CD14-positive monocyte (primary cell): ENCODE results near the gene TGFA. TPM values are rescaled to one million over a fixed set of nuclear protein-coding genes. Genes with fewer than 3 reads are reported as not detected.
A peak's percentile ranks its signal among the peaks of the same experiment; 100 is the strongest.

Source experiments
- DNase-seq, 3 donors: peaks; one replicate each; pipeline ENCODE4 v3.0.0-alpha.2; 2011 to 2022
- H2AFZ ChIP-seq: 2 replicates; pipeline ENCODE4 v1.6.0; 2012; ENCODE audit warnings: mild to moderate bottlenecking, low read depth, low read length, inconsistent platforms; ENCODE audit not compliant: insufficient read depth, poor library complexity, severe bottlenecking
- H3K27ac ChIP-seq, 2 donors: 1 replicate in 1 of 2; 2 replicates in 1 of 2; pipeline ENCODE4 v1.5.1; 2012 to 2013; ENCODE audit warnings: low read length in 2 of 2, control low read depth in 1 of 2, inconsistent platforms in 1 of 2, low read depth in 1 of 2, mild to moderate bottlenecking in 1 of 2
- H3K27me3 ChIP-seq, 2 donors: one replicate each; pipeline versions ENCODE4 v1.6.0 to v1.6.1; 2011 to 2013; ENCODE audit warnings: low read length in 2 of 2; ENCODE audit not compliant: control insufficient read depth in 2 of 2, insufficient read depth in 2 of 2
- H3K36me3 ChIP-seq, 2 donors: replicated peaks in 1 of 2; 1 replicate in 1 of 2; 2 replicates in 1 of 2; pipeline versions ENCODE4 v1.5.1 to v1.6.1; 2012 to 2013; ENCODE audit warnings: low read length in 2 of 2, control low read depth in 1 of 2, inconsistent platforms in 1 of 2, mild to moderate bottlenecking in 1 of 2; ENCODE audit not compliant: insufficient read depth in 2 of 2, control insufficient read depth in 1 of 2
- H3K4me1 ChIP-seq, 2 donors: 1 replicate in 1 of 2; 2 replicates in 1 of 2; pipeline versions ENCODE4 v1.5.1 to v1.6.1; 2012 to 2013; ENCODE audit warnings: low read length in 2 of 2, control low read depth in 1 of 2, inconsistent platforms in 1 of 2, mild to moderate bottlenecking in 1 of 2, moderate library complexity in 1 of 2; ENCODE audit not compliant: insufficient read depth in 2 of 2, control insufficient read depth in 1 of 2
- H3K4me2 ChIP-seq: replicated peaks from 2 replicates; pipeline ENCODE3; 2012; ENCODE audit warnings: low read length, moderate library complexity, mild to moderate bottlenecking; ENCODE audit not compliant: poor library complexity, severe bottlenecking; ENCODE audit errors: extremely low read depth
- H3K4me3 ChIP-seq, 3 experiments: fragments of 200-600 bp in 1 of 3; sonication (generic) in 1 of 3; replicated peaks in 1 of 3; 1 replicate in 2 of 3; 2 replicates in 1 of 3; pipeline ENCODE4 v1.5.1; 2011 to 2013; ENCODE audit warnings: low read length in 3 of 3, mild to moderate bottlenecking in 3 of 3, control low read depth in 2 of 3, low read depth in 2 of 3, inconsistent platforms in 1 of 3, moderate library complexity in 1 of 3
- H3K79me2 ChIP-seq: 2 replicates; pipeline ENCODE4 v1.6.0; 2012; ENCODE audit warnings: mild to moderate bottlenecking, control low read depth, inconsistent platforms, low read length, moderate library complexity; ENCODE audit not compliant: insufficient read depth
- H3K9ac ChIP-seq: 2 replicates; pipeline ENCODE4 v1.6.0; 2017; ENCODE audit warnings: low read length, mild to moderate bottlenecking; ENCODE audit not compliant: insufficient read depth, poor library complexity, severe bottlenecking
- H3K9me3 ChIP-seq, 2 donors: replicated peaks in 1 of 2; 1 replicate in 1 of 2; 2 replicates in 1 of 2; pipeline versions ENCODE4 v1.5.1 to v1.6.1; 2012 to 2013; ENCODE audit warnings: low read length in 2 of 2, control low read depth in 1 of 2; ENCODE audit not compliant: control insufficient read depth in 1 of 2, insufficient read depth in 1 of 2
- H4K20me1 ChIP-seq: 2 replicates; pipeline ENCODE4 v1.6.0; 2012; ENCODE audit warnings: mild to moderate bottlenecking, low read length, control low read depth, moderate library complexity; ENCODE audit not compliant: insufficient read depth
- H3K27ac Mint-ChIP-seq, 7 donors: one replicate each; pipeline ENCODE4 v1.8.0; 2020; ENCODE audit warnings: mild to moderate bottlenecking in 7 of 7, mixed read lengths in 7 of 7, moderate library complexity in 6 of 7, inconsistent platforms in 2 of 7
- H3K27me3 Mint-ChIP-seq, 3 donors: one replicate each; pipeline ENCODE4 v1.8.0; 2021 to 2022; ENCODE audit warnings: low read depth in 3 of 3, mild to moderate bottlenecking in 3 of 3, mixed read lengths in 3 of 3, moderate library complexity in 3 of 3, inconsistent platforms in 1 of 3
- H3K36me3 Mint-ChIP-seq, 2 donors: one replicate each; pipeline ENCODE4 v1.8.0; 2020; ENCODE audit warnings: mixed read lengths in 2 of 2, inconsistent platforms in 1 of 2, mild to moderate bottlenecking in 1 of 2
- H3K4me1 Mint-ChIP-seq: one replicate; pipeline ENCODE4 v1.8.0; 2020; ENCODE audit warnings: mild to moderate bottlenecking, mixed read lengths
- H3K4me3 Mint-ChIP-seq, 2 donors: one replicate each; pipeline ENCODE4 v1.8.0; 2020; ENCODE audit warnings: mild to moderate bottlenecking in 2 of 2, mixed read lengths in 2 of 2, moderate library complexity in 1 of 2
- H3K9me3 Mint-ChIP-seq, 7 donors: one replicate each; pipeline ENCODE4 v1.8.0; 2020 to 2022; ENCODE audit warnings: mixed read lengths in 7 of 7, mild to moderate bottlenecking in 6 of 7, moderate library complexity in 6 of 7, inconsistent platforms in 2 of 7
- WGBS: methylation state at CpG from one replicate; pipeline ENCODE4 v1.1.5; 2013; ENCODE audit warnings: missing lambda C conversion rate; ENCODE audit not compliant: insufficient coverage; 5-methylcytosine and 5-hydroxymethylcytosine counted together
- intact Hi-C, 2 donors: fragments of 100-400 bp; cut with micrococcal nuclease; formaldehyde crosslinking; loops; one replicate each; pipeline versions ENCODE4 v1.15.0 to v1.15.1; 2023
- polyA plus RNA-seq, 3 donors: library from polyadenylated mRNA; depleted of rRNA in 1 of 3; unstranded in 2 of 3; stranded (reverse) in 1 of 3; fragments of 300-500 nt in 2 of 3; fragments of >200 nt in 1 of 3; fragmentation: Illumina TruSeq in 2 of 3; gene quantifications; 1 replicate in 2 of 3; 2 replicates in 1 of 3; pipeline ENCODE4 v1.2.3, GENCODE V29; 2012 to 2021
- TF ChIP-seq, protein P1 (sequence below): fragments of 200-600 bp; IDR thresholded peaks from one replicate; pipeline ENCODE4 v1.8.0; 2022; ENCODE audit warnings: antibody characterized with exemption, mild to moderate bottlenecking

Gene TGFA
- polyA plus RNA-seq, 3 donors: 1.7 to 2.5 (median 1.7) TPM

DNA sequence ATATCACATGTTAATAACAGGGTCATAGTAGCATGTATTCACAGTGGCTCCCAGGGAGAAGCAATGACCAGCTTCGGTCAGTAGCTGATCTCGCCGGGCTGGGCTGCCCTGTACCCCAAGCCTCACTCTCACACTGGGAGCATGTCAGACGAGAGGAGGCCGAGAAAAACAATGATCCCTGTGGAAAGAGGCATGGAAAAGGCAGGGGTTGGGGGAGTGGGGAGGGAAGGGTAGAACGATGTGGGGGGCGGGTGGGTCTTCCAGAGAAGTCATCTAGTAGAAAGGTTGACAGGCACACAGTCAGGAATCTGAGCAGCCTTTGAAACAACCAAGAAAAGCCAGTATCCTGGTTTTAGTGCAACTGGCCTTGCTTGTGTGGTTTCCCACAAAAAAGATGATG, 25.4 kb downstream of the TGFA start:
- Histone ChIP-seq H2AFZ (no peak overlapping the region), H3K9me3 (no peaks in the 10 kb centered on the region), H3K4me2 (no peak overlapping the region), H3K36me3 (no peaks in the 10 kb centered on the region), H3K9ac (no peak overlapping the region), H3K4me3 (no peak overlapping the region), H4K20me1 (no peaks in the 10 kb centered on the region), H3K4me1 (peaks cover 65 to 75% of the 10 kb centered on the region in 2 donors), H3K79me2 (no peaks in the 10 kb centered on the region), H3K27ac (no peak overlapping the region), H3K27me3 (no peaks in the 10 kb centered on the region)
- WGBS: 95% methylated on average over 3 of the region's 7 CpGs
- Mint-ChIP-seq H3K27ac (no peak overlapping the region), H3K4me3 (no peak overlapping the region), H3K4me1 (peaks cover 65% of the 10 kb centered on the region), H3K36me3 (peaks cover 0 to 2% of the 10 kb centered on the region in 2 donors), H3K9me3 (peaks cover 0 to 4% (median 0%) of the 10 kb centered on the region in 7 donors), H3K27me3 (peaks cover 0 to 7% (median 0%) of the 10 kb centered on the region in 3 donors)
- no peak for DNase-seq
- TF ChIP-seq, protein P1, sequence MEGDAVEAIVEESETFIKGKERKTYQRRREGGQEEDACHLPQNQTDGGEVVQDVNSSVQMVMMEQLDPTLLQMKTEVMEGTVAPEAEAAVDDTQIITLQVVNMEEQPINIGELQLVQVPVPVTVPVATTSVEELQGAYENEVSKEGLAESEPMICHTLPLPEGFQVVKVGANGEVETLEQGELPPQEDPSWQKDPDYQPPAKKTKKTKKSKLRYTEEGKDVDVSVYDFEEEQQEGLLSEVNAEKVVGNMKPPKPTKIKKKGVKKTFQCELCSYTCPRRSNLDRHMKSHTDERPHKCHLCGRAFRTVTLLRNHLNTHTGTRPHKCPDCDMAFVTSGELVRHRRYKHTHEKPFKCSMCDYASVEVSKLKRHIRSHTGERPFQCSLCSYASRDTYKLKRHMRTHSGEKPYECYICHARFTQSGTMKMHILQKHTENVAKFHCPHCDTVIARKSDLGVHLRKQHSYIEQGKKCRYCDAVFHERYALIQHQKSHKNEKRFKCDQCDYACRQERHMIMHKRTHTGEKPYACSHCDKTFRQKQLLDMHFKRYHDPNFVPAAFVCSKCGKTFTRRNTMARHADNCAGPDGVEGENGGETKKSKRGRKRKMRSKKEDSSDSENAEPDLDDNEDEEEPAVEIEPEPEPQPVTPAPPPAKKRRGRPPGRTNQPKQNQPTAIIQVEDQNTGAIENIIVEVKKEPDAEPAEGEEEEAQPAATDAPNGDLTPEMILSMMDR: no peak
- intact Hi-C loops: no loop called here

DNA sequence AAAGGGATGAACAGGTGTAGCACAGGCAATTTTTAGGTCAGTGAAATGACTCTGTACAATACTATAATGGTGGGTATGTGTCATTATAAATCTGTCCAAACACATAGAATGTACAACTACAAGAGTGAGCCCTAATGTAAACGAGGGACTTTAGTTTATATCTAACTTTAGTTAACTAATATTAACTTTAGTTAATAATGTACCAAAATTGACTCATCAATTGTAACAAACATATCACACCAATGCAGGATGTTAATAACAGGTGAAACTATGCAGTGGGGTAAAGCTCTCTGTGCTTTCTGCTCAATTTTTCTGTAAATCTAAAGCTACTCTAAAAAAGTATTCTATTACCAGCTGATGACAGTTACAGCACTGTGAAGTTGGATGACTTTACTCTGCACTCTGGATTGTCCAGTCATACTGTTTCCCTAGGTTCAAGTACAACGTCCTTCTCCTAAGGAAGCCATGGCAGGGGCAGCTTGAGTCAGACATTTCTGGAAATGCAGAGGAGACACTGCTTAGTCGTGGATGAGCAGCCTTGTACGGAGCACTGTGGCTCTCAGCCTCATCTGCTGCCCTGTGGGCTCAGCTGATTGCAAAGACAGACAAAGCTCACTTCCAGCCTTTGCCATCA, 26.1 kb downstream of the TGFA start:
- Histone ChIP-seq H3K9me3 (no peaks in the 10 kb centered on the region), H3K4me3 (no peak overlapping the region), H3K27ac (no peak overlapping the region), H3K36me3 (no peaks in the 10 kb centered on the region), H3K4me2 (no peak overlapping the region), H2AFZ (no peak overlapping the region), H3K27me3 (no peaks in the 10 kb centered on the region), H3K79me2 (no peaks in the 10 kb centered on the region), H3K9ac (no peak overlapping the region), H3K4me1 (peaks cover 71 to 79% of the 10 kb centered on the region in 2 donors), H4K20me1 (no peaks in the 10 kb centered on the region)
- intact Hi-C loops: no loop called here
- Mint-ChIP-seq H3K4me3 (no peak overlapping the region), H3K4me1 (peaks cover 70% of the 10 kb centered on the region), H3K9me3 (peaks cover 0 to 4% (median 0%) of the 10 kb centered on the region in 7 donors), H3K36me3 (peaks cover 0 to 2% of the 10 kb centered on the region in 2 donors), H3K27me3 (peaks cover 0 to 7% (median 0%) of the 10 kb centered on the region in 3 donors), H3K27ac (peak overlapping the region in 1 of 7 donors; percentile 26)
- WGBS: 91% methylated on average over 1 of the region's 4 CpGs
- no peak for DNase-seq
- TF ChIP-seq, protein P1: no peak
